Pons (tissue), 1 donor: ENCODE measurements around the gene FAH.
"Not testable (repeated sequence)": the region's sequence is repeated elsewhere in the genome, so short reads cannot be mapped to it uniquely, and the experiment has no call there.

Experiments used
- DNase-seq: peaks from one replicate; pipeline ENCODE4 v3.0.0-alpha.2; 2016; ENCODE audit warnings: low spot score

The FAH gene

GRCh38 chr15:80152896-80153876, at the start of gene FAH:
Gene FAH (plus strand): TSS chr15:80152999. CDS start chr15:80153055, 56 bp downstream.
- DNase-seq: no peak

GRCh38 chr15:80105193-80105592, 47.6 kb upstream of the FAH start:
- no peak for DNase-seq

- DNase-seq: no peak
Measured at GRCh38 chr15:80105595-80105994, 47.2 kb upstream of the FAH start.

- DNase-seq: no peak
Measured at GRCh38 chr15:80106051-80106450, 46.7 kb upstream of the FAH start.

- no peak for DNase-seq
Measured at GRCh38 chr15:80107204-80107603, 45.6 kb upstream of the FAH start.

GRCh38 chr15:80107774-80108173, 45.0 kb upstream of the FAH start:
- DNase-seq: no peak

- DNase-seq: no peak
Measured at GRCh38 chr15:80109388-80109787, 43.4 kb upstream of the FAH start.

GRCh38 chr15:80110920-80111319, 41.9 kb upstream of the FAH start:
- DNase-seq: no peak

- DNase-seq: no peak
Measured at GRCh38 chr15:80114114-80114513, 38.7 kb upstream of the FAH start.

GRCh38 chr15:80115021-80115420, 37.8 kb upstream of the FAH start:
- DNase-seq: no peak

- DNase-seq: no peak
Measured at GRCh38 chr15:80118956-80119355, 33.8 kb upstream of the FAH start.

- DNase-seq: no peak
Measured at GRCh38 chr15:80120636-80121035, 32.2 kb upstream of the FAH start.

- no peak for DNase-seq
Measured at GRCh38 chr15:80121546-80121945, 31.3 kb upstream of the FAH start.

- DNase-seq: no peak
Measured at GRCh38 chr15:80123034-80123433, 29.8 kb upstream of the FAH start.

GRCh38 chr15:80127253-80127652, 25.5 kb upstream of the FAH start:
- DNase-seq: not testable (repeated sequence)

GRCh38 chr15:80127911-80128310, 24.9 kb upstream of the FAH start:
- DNase-seq: no peak

GRCh38 chr15:80132382-80132781, 20.4 kb upstream of the FAH start:
- DNase-seq: no peak

- DNase-seq: no peak
Measured at GRCh38 chr15:80136854-80137253, 15.9 kb upstream of the FAH start.

- DNase-seq: no peak
Measured at GRCh38 chr15:80138961-80139360, 13.8 kb upstream of the FAH start.

- DNase-seq: no peak
Measured at GRCh38 chr15:80140909-80141308, 11.9 kb upstream of the FAH start.

- DNase-seq: no peak
Measured at GRCh38 chr15:80141916-80142598, 10.7 kb upstream of the FAH start.

- no peak for DNase-seq
Measured at GRCh38 chr15:80142646-80143045, 10.2 kb upstream of the FAH start.

- DNase-seq: no peak
Measured at GRCh38 chr15:80151148-80151547, 1.7 kb upstream of the FAH start.
